Neuron (in vitro differentiated cells): ENCODE data around the gene ZBED2.

Source experiments
- H2AFZ ChIP-seq: one replicate; pipeline ENCODE4 v1.6.1; 2013; ENCODE audit warnings: low read depth, mild to moderate bottlenecking, inconsistent platforms, low read length, moderate library complexity
- H3K27me3 ChIP-seq: one replicate; pipeline ENCODE4 v1.6.1; 2013; ENCODE audit warnings: low read length; ENCODE audit not compliant: insufficient read depth
- H3K36me3 ChIP-seq: one replicate; pipeline ENCODE4 v1.6.1; 2013; ENCODE audit warnings: low read length; ENCODE audit not compliant: insufficient read depth
- H3K4me1 ChIP-seq: one replicate; pipeline ENCODE4 v1.6.1; 2013; ENCODE audit warnings: low read length; ENCODE audit not compliant: insufficient read depth
- H3K4me3 ChIP-seq: 2 replicates; pipeline ENCODE4 v1.5.1; 2013; ENCODE audit warnings: mild to moderate bottlenecking, low read length, moderate library complexity
- H3K9me3 ChIP-seq: one replicate; pipeline ENCODE4 v1.6.1; 2013; ENCODE audit warnings: low read length

The ZBED2 gene

DNA sequence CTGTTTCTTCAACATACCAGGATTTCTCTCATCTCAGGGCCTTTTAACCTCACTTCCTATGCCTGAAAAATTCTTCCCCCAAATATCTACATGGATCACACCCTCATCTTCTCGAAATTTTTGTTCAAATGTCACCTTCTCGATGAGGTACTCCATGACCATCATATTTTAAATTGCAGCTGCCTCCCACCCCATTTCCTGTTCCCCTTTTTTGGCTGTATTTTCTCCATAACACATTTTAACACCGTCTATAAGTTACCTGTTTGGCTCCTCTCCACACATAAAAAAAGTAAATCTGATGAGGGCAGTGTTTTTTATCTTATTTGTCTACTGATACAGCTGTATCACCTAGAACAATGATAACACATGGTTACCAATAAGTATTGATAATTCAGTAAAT lies 20.7 kb upstream of the ZBED2 start:
- Histone ChIP-seq H3K4me1 (no peaks in the 10 kb centered on the region), H3K36me3 (no peaks in the 10 kb centered on the region), H3K27me3 (no peaks in the 10 kb centered on the region), H2AFZ (no peak overlapping the region), H3K4me3 (no peak overlapping the region), H3K9me3 (peaks cover 6% of the 10 kb centered on the region)

DNA sequence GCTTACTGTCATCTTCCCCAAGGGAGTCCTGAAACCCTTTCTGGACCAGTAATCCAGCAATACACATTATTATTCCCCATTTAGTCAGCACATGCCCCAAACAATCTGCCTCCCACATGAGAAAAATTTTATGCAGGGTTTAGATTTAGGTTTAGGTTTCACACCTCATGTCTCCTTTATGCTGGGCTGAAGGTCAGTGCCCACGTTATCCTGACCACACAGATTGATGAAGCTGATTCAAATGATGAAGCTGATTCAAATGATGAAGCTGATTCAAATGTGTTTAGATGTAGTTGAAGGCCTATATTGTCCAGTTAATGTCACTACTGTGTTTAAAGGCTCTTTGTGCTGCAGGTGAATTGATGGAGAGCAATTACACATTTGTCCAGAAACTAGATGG lies 18.1 kb upstream of the ZBED2 start:
- Histone ChIP-seq H3K9me3 (peaks cover 6% of the 10 kb centered on the region), H3K4me3 (no peak overlapping the region), H3K27me3 (no peaks in the 10 kb centered on the region), H3K4me1 (no peaks in the 10 kb centered on the region), H3K36me3 (no peaks in the 10 kb centered on the region), H2AFZ (no peak overlapping the region)

DNA sequence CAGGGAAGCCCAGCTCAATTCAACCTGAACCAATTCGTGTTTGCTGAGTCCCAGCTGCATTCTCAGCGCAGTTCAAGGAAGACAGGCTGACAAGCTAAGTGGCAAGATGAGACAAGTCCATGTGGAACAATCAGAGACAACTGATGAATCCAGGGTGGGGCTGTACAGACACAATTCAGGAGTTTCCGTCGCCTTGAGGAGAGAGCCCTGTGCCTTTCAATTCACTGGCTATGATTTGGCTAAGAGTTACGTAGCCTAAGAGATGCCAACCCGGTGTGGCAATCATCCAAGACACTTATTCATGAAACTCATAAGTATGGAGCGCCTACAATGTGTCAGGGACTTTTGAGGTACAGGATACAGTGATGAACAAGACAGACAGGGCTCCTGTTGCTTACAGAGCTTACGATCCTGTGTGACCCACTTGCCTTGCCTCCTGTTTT lies 15.5 kb upstream of the ZBED2 start:
- no peaks in the 10 kb centered on the region for H3K27me3 ChIP-seq
- no peaks in the 10 kb centered on the region for H3K36me3 ChIP-seq
- H3K4me3 ChIP-seq, result no peak overlapping the region
- H3K9me3 ChIP-seq, result no peaks in the 10 kb centered on the region
- H2AFZ ChIP-seq, result no peak overlapping the region
- peaks cover 13% of the 10 kb centered on the region for H3K4me1 ChIP-seq

DNA sequence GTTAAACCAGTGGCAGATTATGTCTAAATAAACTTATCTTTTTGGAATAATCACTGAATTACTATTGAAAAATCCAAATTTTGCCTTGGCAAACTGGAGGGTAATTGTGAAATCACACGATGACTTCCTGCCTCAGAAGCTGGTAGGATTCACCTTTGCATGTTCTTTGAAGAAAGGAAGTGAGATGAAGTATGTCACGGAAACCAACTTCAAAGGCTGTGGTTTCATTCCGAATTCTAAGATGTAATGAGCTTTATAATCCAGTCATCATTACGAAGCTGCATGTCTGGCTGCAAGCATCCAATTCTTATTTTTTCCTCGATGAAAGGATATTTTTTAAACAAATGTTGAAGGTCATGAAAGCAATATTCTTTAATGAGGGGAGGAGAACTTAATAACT lies 15.0 kb upstream of the ZBED2 start:
- no peak overlapping the region for H3K4me3 ChIP-seq
- H3K4me1 ChIP-seq, result peaks cover 13% of the 10 kb centered on the region
- no peaks in the 10 kb centered on the region for H3K9me3 ChIP-seq
- no peaks in the 10 kb centered on the region for H3K36me3 ChIP-seq
- H2AFZ ChIP-seq, result no peak overlapping the region
- H3K27me3 ChIP-seq, result no peaks in the 10 kb centered on the region

DNA sequence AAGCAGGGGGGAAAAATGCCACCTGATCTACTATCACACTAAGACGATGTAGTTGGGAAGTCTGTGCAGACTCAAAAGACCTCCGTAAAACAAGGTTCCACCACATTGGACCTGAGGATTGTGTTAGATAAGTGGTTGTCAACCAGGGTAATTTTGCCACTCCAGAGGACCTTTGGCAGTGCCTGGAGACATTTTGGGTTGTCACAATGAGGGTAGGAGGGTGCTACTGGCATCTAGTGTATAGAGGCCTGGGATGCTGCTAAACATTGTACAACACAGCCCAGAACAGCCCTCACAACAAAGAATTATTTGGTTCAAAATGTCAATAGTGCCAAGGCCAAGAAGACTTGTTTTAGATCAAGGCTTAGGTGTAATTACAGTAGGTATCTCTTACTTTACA lies 14.6 kb upstream of the ZBED2 start:
- no peak overlapping the region for H2AFZ ChIP-seq
- H3K27me3 ChIP-seq, result no peaks in the 10 kb centered on the region
- H3K4me1 ChIP-seq, result peaks cover 13% of the 10 kb centered on the region
- H3K4me3 ChIP-seq, result no peak overlapping the region
- no peaks in the 10 kb centered on the region for H3K9me3 ChIP-seq
- no peaks in the 10 kb centered on the region for H3K36me3 ChIP-seq

DNA sequence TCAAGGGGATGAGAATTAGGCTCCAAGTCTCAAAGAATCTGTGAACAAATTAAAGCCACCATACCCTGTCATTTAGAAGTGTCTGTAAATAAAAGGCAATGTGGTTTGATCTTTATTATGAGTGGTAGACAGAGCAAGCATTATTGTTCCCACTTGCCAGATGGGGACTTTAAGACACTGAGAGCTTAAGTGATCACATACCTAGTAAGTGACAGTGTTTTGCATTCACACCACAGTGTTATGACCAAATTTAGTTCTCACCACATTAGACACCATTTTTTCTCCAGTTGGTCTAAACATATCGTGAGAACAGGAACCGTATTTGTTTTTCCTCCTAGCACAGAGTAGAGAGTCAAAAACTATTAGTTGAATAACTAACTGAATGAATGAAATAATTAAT lies 13.2 kb upstream of the ZBED2 start:
- Histone ChIP-seq H2AFZ (no peak overlapping the region), H3K27me3 (no peaks in the 10 kb centered on the region), H3K9me3 (no peaks in the 10 kb centered on the region), H3K4me3 (no peak overlapping the region), H3K36me3 (no peaks in the 10 kb centered on the region), H3K4me1 (peaks cover 13% of the 10 kb centered on the region)

DNA sequence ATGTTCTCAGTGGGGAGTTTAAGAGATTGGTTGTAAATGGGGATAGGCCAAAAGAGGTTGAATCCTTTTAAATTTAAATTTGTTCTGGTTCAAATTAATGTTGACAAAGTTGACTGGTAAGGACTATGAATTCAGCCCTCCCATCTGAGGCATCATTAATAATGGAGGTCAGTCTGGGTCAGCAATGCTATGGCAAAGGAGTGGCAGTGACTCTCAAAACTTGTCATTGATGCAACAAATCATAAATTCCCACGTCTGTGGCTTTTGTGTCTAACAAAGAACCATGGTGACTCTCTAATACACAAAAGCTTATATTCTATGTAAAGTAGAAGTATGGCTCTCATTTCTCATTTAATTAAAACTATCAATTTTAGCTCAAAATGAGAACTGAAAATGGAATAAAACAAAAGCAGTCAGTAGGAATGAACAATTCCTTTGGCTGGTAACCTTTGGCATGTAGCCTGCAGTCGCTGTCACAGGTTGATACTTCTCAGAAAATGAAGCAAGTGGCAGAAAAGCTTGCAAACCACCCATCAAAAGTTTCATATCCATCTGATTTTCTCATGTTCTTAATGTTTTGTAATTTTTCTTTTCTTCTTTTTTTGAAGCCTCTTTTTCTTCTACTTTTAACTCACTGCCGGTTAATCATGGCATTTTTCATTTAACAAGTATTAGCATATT lies 12.2 kb upstream of the ZBED2 start:
- H2AFZ ChIP-seq, result peak overlapping the region; percentile 45
- H3K4me3 ChIP-seq, result no peak overlapping the region
- no peaks in the 10 kb centered on the region for H3K9me3 ChIP-seq
- H3K4me1 ChIP-seq, result peaks cover 13% of the 10 kb centered on the region
- H3K27me3 ChIP-seq, result no peaks in the 10 kb centered on the region
- no peaks in the 10 kb centered on the region for H3K36me3 ChIP-seq

DNA sequence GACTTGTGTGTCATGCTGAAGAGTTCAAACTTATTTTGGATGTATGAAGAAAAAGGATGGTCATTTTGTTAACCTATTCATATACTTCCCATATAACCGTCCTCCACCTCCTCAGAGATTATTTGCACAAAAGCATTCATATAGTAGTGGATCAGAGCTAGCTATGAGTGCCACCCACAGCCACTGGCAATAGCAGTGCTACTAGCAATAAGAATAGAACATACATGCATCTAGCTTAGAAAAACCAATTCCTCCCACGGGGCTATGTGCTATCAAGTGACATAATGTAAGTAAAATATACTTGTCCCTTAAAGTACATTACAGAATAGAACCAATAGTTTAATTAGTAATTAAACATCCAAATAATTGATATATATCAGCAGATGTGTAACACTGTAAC lies 10.3 kb upstream of the ZBED2 start:
- Histone ChIP-seq H3K4me3 (no peak overlapping the region), H3K27me3 (no peaks in the 10 kb centered on the region), H3K4me1 (peaks cover 13% of the 10 kb centered on the region), H2AFZ (no peak overlapping the region), H3K9me3 (no peaks in the 10 kb centered on the region), H3K36me3 (no peaks in the 10 kb centered on the region)

DNA sequence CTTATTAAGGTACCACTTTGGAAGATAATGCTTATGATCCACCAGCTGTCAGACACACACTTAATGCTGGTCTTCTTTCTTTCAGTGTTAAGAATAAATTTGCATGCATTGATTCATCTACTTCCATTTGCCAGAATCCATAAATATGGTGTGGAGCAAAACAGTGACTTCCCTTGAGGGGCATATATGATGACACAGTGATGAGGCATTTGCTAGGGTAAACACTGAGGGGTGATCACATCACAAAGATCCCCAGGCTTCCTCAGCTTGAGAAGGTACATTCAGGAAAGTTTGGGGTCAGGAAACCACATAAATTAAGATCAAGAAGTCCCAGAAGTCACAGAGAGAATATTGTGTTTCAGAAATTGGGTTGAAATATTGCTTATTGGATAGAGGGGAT lies 9.9 kb upstream of the ZBED2 start:
- Histone ChIP-seq H2AFZ (no peak overlapping the region), H3K9me3 (no peaks in the 10 kb centered on the region), H3K27me3 (no peaks in the 10 kb centered on the region), H3K4me1 (peaks cover 13% of the 10 kb centered on the region), H3K36me3 (no peaks in the 10 kb centered on the region), H3K4me3 (no peak overlapping the region)

DNA sequence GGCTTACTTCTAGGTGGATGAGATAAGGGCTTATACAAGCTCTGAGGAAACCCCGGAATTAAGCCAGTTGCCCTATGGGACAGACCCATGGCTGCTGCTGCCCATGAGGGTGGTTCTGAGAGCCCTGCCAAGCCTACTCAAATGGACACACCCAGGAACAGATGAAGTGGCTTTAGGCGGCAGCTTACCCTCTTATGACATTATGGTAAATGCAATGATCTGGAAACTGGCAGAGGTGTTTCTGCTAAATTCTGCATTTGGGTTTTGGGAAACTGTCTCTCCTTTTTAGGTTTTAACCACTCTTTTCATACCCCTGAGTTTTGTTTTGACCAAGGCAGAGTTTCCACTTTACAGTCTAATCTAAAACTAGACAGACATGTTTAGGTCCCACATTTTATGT lies 9.0 kb upstream of the ZBED2 start:
- no peaks in the 10 kb centered on the region for H3K27me3 ChIP-seq
- no peaks in the 10 kb centered on the region for H3K36me3 ChIP-seq
- peaks cover 13% of the 10 kb centered on the region for H3K4me1 ChIP-seq
- no peaks in the 10 kb centered on the region for H3K9me3 ChIP-seq
- no peak overlapping the region for H2AFZ ChIP-seq
- no peak overlapping the region for H3K4me3 ChIP-seq

DNA sequence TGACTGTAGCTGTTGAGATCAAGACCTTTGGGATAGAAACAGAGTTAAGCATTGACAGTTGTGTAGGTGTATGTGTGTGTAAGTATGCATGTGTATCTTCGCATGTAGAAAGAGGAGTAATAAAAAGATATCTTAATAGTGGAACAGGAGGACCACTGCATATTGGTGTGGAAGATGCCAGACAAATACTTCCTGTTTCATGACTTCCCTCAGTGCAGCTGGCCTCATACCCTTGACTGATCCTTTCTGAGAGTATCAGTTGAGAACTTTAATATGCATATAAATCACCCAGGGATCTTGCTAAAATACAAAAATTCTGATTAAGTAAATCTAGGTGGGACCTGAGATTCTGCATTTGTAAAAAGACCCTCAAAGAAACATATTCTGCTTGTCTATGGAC lies 8.5 kb upstream of the ZBED2 start:
- Histone ChIP-seq H3K36me3 (no peaks in the 10 kb centered on the region), H3K4me1 (peaks cover 13% of the 10 kb centered on the region), H2AFZ (no peak overlapping the region), H3K4me3 (no peak overlapping the region), H3K27me3 (no peaks in the 10 kb centered on the region), H3K9me3 (no peaks in the 10 kb centered on the region)

DNA sequence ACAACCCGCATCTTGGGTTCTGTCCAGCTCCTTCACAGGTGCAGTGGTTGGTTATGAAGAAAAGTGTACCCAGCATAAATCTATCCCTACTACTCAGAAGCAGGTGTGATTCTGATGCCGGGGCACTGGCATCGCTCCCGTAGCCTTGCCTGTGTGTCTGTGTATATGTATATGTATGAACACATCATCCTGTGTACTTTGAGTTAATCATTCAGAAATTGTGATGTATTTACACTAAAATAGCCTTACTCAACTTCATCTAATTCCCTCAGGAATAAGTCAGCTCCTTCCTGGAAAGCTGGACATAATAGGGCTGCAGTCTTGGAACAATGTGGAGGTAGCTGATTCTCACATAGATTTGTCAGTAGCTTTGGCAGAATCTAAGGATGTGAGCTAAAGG lies 6.7 kb upstream of the ZBED2 start:
- Histone ChIP-seq H3K9me3 (no peaks in the 10 kb centered on the region), H3K4me1 (peaks cover 3% of the 10 kb centered on the region), H2AFZ (no peak overlapping the region)

DNA sequence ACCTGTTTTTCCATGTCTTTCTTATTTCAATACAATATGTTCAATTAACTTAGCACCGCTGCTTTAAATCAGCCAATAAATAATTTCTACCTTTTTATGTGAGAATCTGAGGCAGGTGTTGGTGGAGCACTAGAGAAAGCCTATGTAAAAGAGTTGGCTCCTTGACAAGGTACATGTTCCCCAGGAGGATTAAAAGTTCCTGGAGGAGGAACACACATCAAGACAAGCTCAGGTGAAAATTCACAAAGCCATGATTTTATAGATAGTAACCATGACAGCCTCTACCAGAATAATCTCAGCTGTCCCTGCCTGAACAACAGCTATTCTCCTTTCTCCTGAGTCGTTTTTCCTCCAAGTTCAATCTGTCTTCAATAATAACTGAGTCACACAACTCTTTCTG lies 3.4 kb upstream of the ZBED2 start:
- no peaks in the 10 kb centered on the region for H3K4me1 ChIP-seq
- no peaks in the 10 kb centered on the region for H3K36me3 ChIP-seq
- H2AFZ ChIP-seq, result no peak overlapping the region
- no peak overlapping the region for H3K4me3 ChIP-seq
- no peaks in the 10 kb centered on the region for H3K9me3 ChIP-seq
- peaks cover 2% of the 10 kb centered on the region for H3K27me3 ChIP-seq

More for the DNA sequence above, 6.7 kb upstream of the ZBED2 start:
- H3K27me3 ChIP-seq, result no peaks in the 10 kb centered on the region
- H3K4me3 ChIP-seq, result no peak overlapping the region
- no peaks in the 10 kb centered on the region for H3K36me3 ChIP-seq

DNA sequence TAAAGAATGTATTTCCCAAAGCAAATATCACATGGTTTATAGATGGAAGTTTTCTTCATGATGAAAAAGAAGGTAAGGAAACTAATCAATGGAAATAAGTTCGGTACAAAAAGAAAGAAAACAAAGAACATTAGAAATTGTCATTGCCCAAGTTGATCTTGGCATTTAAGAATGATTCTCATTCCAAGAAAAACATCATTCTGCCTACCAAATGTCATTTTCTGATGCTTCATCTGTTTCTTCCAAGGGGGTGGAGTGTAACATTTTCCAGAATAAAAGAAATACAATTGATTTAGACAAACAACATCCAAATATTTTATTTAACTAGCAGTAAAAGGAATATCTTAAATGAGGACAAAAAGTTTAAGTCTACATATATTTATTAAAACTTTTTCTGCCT lies 3.0 kb upstream of the ZBED2 start:
- H3K9me3 ChIP-seq, result no peaks in the 10 kb centered on the region
- H3K4me3 ChIP-seq, result no peak overlapping the region
- H3K4me1 ChIP-seq, result no peaks in the 10 kb centered on the region
- H3K36me3 ChIP-seq, result no peaks in the 10 kb centered on the region
- no peak overlapping the region for H2AFZ ChIP-seq
- H3K27me3 ChIP-seq, result peaks cover 4% of the 10 kb centered on the region
